ENCODE data around the gene SKI.

The SKI gene

DNA sequence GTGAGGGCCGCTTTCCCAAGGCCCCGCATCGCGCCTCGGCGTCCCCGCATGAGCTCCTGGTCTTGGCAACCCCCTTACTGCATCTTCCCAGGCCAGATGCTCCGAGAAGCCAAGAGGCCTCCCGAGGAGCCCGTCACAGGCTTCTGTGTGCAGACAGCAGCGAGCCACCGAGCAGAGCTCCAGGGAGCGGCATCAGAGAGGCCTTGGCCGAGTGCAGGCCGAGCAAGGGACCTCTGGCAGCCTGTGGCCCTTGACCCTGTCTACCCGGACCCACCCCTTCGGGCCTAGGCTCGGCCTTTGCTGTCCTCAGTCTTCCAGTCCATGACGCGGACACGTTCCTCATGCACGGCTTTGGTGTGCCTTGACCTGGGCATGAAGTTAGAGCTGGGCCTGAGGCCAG, 99.7 kb downstream of the SKI start:
- no peak for DNase-seq
- Histone ChIP-seq H3K79me2 (ENCODE audit: low read length) (no peaks in the 10 kb centered on the region), H3K4me1 (ENCODE audit: low read length) (no peaks in the 10 kb centered on the region), H3K4me3 (ENCODE audit: low read length) (no peak overlapping the region), H3K9ac (ENCODE audit: low read length) (no peak overlapping the region), H3K9me3 (replicated peaks; ENCODE audit: insufficient read depth, low read length) (no peaks in the 10 kb centered on the region), H3K9me2 (replicated peaks; ENCODE audit: insufficient read depth, low read length) (no peaks in the 10 kb centered on the region), H3K27ac (ENCODE audit: low read length) (no peak overlapping the region), H3K27me3 (replicated peaks; ENCODE audit: insufficient read depth, low read length) (peaks cover 95% of the 10 kb centered on the region), H3K36me3 (replicated peaks; ENCODE audit: insufficient read depth, low read length) (no peaks in the 10 kb centered on the region), H4K20me1 (ENCODE audit: insufficient read depth, low read length) (no peaks in the 10 kb centered on the region), H2AFZ (ENCODE audit: low read length) (no peak overlapping the region), H3K4me2 (ENCODE audit: low read depth, low read length) (no peak overlapping the region), H3F3A (ENCODE audit: insufficient read depth, low read length) (no peaks in the 10 kb centered on the region)
- TF ChIP-seq CTCF (IDR thresholded peaks at IDR 0.05; ENCODE audit: low read length) (no peak), EZH2phosphoT487 (IDR thresholded peaks at IDR 0.05; ENCODE audit: low read length) (no peak), EZH2 (optimal IDR thresholded peaks at IDR 0.05; ENCODE audit: low read depth, low read length) (no peak)

DNA sequence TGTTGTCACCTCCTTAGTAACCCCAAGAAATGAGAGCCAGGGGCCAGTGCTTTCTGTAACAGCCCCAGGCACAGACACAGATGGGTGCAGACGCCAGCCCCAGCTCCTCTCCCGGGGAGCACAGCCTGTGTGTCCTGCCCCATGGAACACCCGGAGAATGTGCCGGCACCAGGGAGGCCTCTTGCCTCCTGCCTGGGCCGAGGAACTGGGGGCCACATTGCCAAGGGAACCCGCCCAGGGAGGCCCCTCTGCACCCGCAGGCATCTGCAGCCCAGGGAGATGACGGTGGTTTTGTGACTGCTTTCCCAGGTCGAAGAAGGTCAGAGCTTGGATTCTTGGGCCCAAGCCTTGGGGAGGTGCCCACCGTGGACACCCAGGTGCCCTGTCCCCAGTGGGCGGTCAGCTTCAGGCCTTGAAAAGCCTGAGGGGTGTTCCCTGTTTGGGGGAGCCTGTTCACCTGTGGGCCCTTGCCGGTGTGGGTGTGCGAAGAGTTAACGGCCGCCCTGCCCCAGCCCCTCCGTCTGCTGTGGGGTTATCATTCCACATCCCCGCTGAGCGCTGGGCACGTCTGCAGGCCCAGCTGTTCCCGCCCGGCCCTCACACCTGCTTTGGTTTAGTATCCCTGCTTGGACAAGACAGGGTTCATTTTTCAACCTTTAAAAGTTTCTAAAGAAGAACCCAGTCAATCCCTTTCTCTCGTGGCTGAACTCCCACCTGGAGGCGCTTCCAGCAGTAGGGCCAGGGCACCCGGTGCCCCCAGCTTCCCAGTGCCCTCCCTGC, 100.7 kb downstream of the SKI start:
- H3K27me3 ChIP-seq (replicated peaks; ENCODE audit: insufficient read depth, low read length) = peaks cover 95% of the 10 kb centered on the region
- H3K4me2 ChIP-seq (ENCODE audit: low read depth, low read length) = no peak overlapping the region
- no peak for DNase-seq
- H3K9ac ChIP-seq (ENCODE audit: low read length) = no peak overlapping the region
- H4K20me1 ChIP-seq (ENCODE audit: insufficient read depth, low read length) = no peaks in the 10 kb centered on the region
- no peak overlapping the region for H2AFZ ChIP-seq (ENCODE audit: low read length)
- no peaks in the 10 kb centered on the region for H3K79me2 ChIP-seq (ENCODE audit: low read length)
- H3K9me2 ChIP-seq (replicated peaks; ENCODE audit: insufficient read depth, low read length) = no peaks in the 10 kb centered on the region
- no peak overlapping the region for H3K4me3 ChIP-seq (ENCODE audit: low read length)
- no peak for TF ChIP-seq CTCF (IDR thresholded peaks at IDR 0.05; ENCODE audit: low read length)
- no peak for TF ChIP-seq EZH2 (optimal IDR thresholded peaks at IDR 0.05; ENCODE audit: low read depth, low read length)
- no peak for TF ChIP-seq EZH2phosphoT487 (IDR thresholded peaks at IDR 0.05; ENCODE audit: low read length)
- no peak overlapping the region for H3K27ac ChIP-seq (ENCODE audit: low read length)
- no peaks in the 10 kb centered on the region for H3F3A ChIP-seq (ENCODE audit: insufficient read depth, low read length)
- no peaks in the 10 kb centered on the region for H3K4me1 ChIP-seq (ENCODE audit: low read length)
- no peaks in the 10 kb centered on the region for H3K9me3 ChIP-seq (replicated peaks; ENCODE audit: insufficient read depth, low read length)
- H3K36me3 ChIP-seq (replicated peaks; ENCODE audit: insufficient read depth, low read length) = no peaks in the 10 kb centered on the region

DNA sequence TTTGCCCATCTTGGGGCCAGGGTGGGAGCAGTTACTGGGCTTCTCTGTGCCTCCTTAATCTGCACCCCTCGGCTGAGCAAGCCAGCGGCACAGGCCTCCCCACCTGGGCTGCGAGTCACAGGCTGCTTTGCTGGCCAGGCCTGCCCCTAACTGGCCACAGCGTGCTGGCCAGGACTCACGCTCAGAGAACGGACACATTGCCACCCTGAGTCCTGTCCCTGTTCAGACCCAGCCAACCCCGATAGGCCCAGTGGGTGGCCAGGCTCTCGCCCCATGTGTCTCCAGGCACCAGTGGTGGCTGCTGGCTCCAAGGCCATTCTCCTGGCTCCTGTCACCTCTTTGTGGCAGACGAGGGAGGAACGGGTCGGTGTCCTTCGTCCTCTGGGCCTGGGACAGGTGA, 101.9 kb downstream of the SKI start:
- no peaks in the 10 kb centered on the region for H3K36me3 ChIP-seq (replicated peaks; ENCODE audit: insufficient read depth, low read length)
- no peaks in the 10 kb centered on the region for H3K4me1 ChIP-seq (ENCODE audit: low read length)
- no peak overlapping the region for H3K9ac ChIP-seq (ENCODE audit: low read length)
- no peaks in the 10 kb centered on the region for H3K9me3 ChIP-seq (replicated peaks; ENCODE audit: insufficient read depth, low read length)
- H3K4me2 ChIP-seq (ENCODE audit: low read depth, low read length) = no peak overlapping the region
- no peaks in the 10 kb centered on the region for H3K9me2 ChIP-seq (replicated peaks; ENCODE audit: insufficient read depth, low read length)
- no peaks in the 10 kb centered on the region for H3K79me2 ChIP-seq (ENCODE audit: low read length)
- H3K27me3 ChIP-seq (replicated peaks; ENCODE audit: insufficient read depth, low read length) = peaks cover 97% of the 10 kb centered on the region
- no peak for TF ChIP-seq EZH2 (optimal IDR thresholded peaks at IDR 0.05; ENCODE audit: low read depth, low read length)
- no peak for TF ChIP-seq EZH2phosphoT487 (IDR thresholded peaks at IDR 0.05; ENCODE audit: low read length)
- no peak for TF ChIP-seq CTCF (IDR thresholded peaks at IDR 0.05; ENCODE audit: low read length)
- no peak overlapping the region for H3K27ac ChIP-seq (ENCODE audit: low read length)
- DNase-seq = no peak
- no peak overlapping the region for H2AFZ ChIP-seq (ENCODE audit: low read length)
- no peak overlapping the region for H3K4me3 ChIP-seq (ENCODE audit: low read length)
- H4K20me1 ChIP-seq (ENCODE audit: insufficient read depth, low read length) = no peaks in the 10 kb centered on the region
- H3F3A ChIP-seq (ENCODE audit: insufficient read depth, low read length) = peaks cover 5% of the 10 kb centered on the region

All from MM.1S (cell line).